H1 (cell line): Measurements from ENCODE around the gene POGLUT2. TPM values are rescaled to one million over a fixed set of nuclear protein-coding genes. Genes with fewer than 3 reads are reported as not detected.

Experiments used
- CTCF ChIA-PET: fragments of 300-600 bp; sonication (Branson Sonifier 250); formaldehyde crosslinking; loops from one replicate; lab custom pipeline; 2021; ENCODE audit not compliant: partially characterized antibody; lab: Charles Lee
- POLR2A ChIA-PET: fragments of 300-600 bp; sonication (Branson Sonifier 250); formaldehyde crosslinking; loops from one replicate; lab custom pipeline; 2021; ENCODE audit warnings: inconsistent platforms; ENCODE audit not compliant: partially characterized antibody; lab: Charles Lee
- DNase-seq, 2 experiments: peaks; one replicate each; pipeline versions ENCODE4 v3.0.0 to v3.0.0-alpha.2; 2010 to 2022; ENCODE audit warnings: low spot score in 2 of 2, low read depth in 1 of 2, mixed read lengths in 1 of 2
- FAIRE-seq: peaks from 2 replicates; lab custom pipeline; 2011; peaks lifted over from hg19 to GRCh38; lab: Jason Lieb, UNC
- H2AFZ ChIP-seq: 2 replicates; pipeline ENCODE4 v1.8.1; 2012; ENCODE audit warnings: low read length, inconsistent platforms
- H2AK5ac ChIP-seq: 2 replicates; pipeline ENCODE4 v1.6.1; 2013; ENCODE audit warnings: low read depth, low read length
- H2BK120ac ChIP-seq: replicated peaks from 2 replicates; pipeline ENCODE3; 2013; ENCODE audit warnings: low read depth, low read length, inconsistent platforms
- H2BK12ac ChIP-seq: 2 replicates; pipeline ENCODE4 v1.6.1; 2013; ENCODE audit warnings: low read depth, low read length
- H2BK15ac ChIP-seq: 2 replicates; pipeline ENCODE4 v1.6.1; 2013; ENCODE audit warnings: low read length
- H2BK20ac ChIP-seq: 2 replicates; pipeline ENCODE4 v1.6.1; 2013; ENCODE audit warnings: low read length
- H2BK5ac ChIP-seq: 2 replicates; pipeline ENCODE4 v1.6.1; 2013; ENCODE audit warnings: low read depth, low read length
- H3K14ac ChIP-seq: 2 replicates; pipeline ENCODE4 v1.6.1; 2013; ENCODE audit warnings: inconsistent platforms; ENCODE audit not compliant: insufficient read length
- H3K18ac ChIP-seq: 2 replicates; pipeline ENCODE4 v1.6.1; 2013; ENCODE audit warnings: low read length; ENCODE audit errors: extremely low read depth
- H3K23ac ChIP-seq: 2 replicates; pipeline ENCODE4 v1.6.1; 2013; ENCODE audit warnings: inconsistent platforms; ENCODE audit not compliant: insufficient read length
- H3K23me2 ChIP-seq: 2 replicates; pipeline ENCODE4 v1.6.1; 2013; ENCODE audit warnings: low read depth, low read length
- H3K27ac ChIP-seq: 2 replicates; pipeline ENCODE4 v1.6.1; 2011; ENCODE audit warnings: low read depth, low read length, inconsistent platforms
- H3K27me3 ChIP-seq, 4 experiments: replicated peaks in 1 of 4; 1 replicate in 1 of 4; 2 replicates in 3 of 4; pipeline versions ENCODE4 v1.6.1 to v1.8.1; 2011 to 2013; ENCODE audit warnings: low read length in 3 of 4, mild to moderate bottlenecking in 3 of 4, inconsistent platforms in 2 of 4, mixed read lengths in 2 of 4, moderate library complexity in 1 of 4; ENCODE audit not compliant: control insufficient read depth in 3 of 4, insufficient read depth in 3 of 4; ENCODE audit errors: extremely low read depth in 1 of 4
- H3K36me3 ChIP-seq, 4 experiments: 2 replicates each; pipeline versions ENCODE4 v1.6.1 to v1.8.1; 2011 to 2013; ENCODE audit warnings: mild to moderate bottlenecking in 4 of 4, low read length in 3 of 4, moderate library complexity in 2 of 4, control low read depth in 1 of 4, inconsistent platforms in 1 of 4; ENCODE audit not compliant: insufficient read depth in 4 of 4, control insufficient read depth in 2 of 4
- H3K4ac ChIP-seq: replicated peaks from 2 replicates; pipeline ENCODE3; 2013; ENCODE audit warnings: low read length, low read depth, mixed read lengths, inconsistent platforms; ENCODE audit not compliant: insufficient read length
- H3K4me1 ChIP-seq, 4 experiments: replicated peaks in 1 of 4; 1 replicate in 1 of 4; 2 replicates in 3 of 4; pipeline versions ENCODE4 v1.6.1 to v1.8.1; 2011 to 2013; ENCODE audit warnings: low read length in 3 of 4, inconsistent platforms in 2 of 4, mixed read lengths in 1 of 4; ENCODE audit not compliant: insufficient read depth in 4 of 4, control insufficient read depth in 3 of 4
- H3K4me2 ChIP-seq, 2 experiments: 2 replicates each; pipeline versions ENCODE4 v1.6.1 to v1.8.1; 2011 to 2013; ENCODE audit warnings: low read depth in 2 of 2, low read length in 2 of 2, control low read depth in 1 of 2, inconsistent platforms in 1 of 2, mild to moderate bottlenecking in 1 of 2; ENCODE audit not compliant: insufficient read depth in 1 of 2
- H3K4me3 ChIP-seq, 4 experiments: fragments of 200-600, 300-600 bp in 1 of 4; sonication (generic), shearing (Covaris generic), sonication (Bioruptor Twin) in 1 of 4; 2 replicates each; pipeline versions ENCODE4 v1.5.1 to v1.8.1; 2011 to 2016; ENCODE audit warnings: low read length in 4 of 4, low read depth in 3 of 4, control low read depth in 2 of 4, inconsistent platforms in 2 of 4, mild to moderate bottlenecking in 2 of 4, mixed read lengths in 1 of 4, moderate library complexity in 1 of 4; ENCODE audit not compliant: insufficient read depth in 2 of 4; ENCODE audit errors: extremely low read depth in 1 of 4
- H3K56ac ChIP-seq: replicated peaks from 2 replicates; pipeline ENCODE3; 2013; ENCODE audit warnings: low read depth, mild to moderate bottlenecking, mixed read lengths, low read length, inconsistent platforms; ENCODE audit not compliant: insufficient read length
- H3K79me1 ChIP-seq: 2 replicates; pipeline ENCODE4 v1.6.1; 2013; ENCODE audit warnings: low read depth, low read length, control low read depth
- H3K79me2 ChIP-seq, 2 experiments: 2 replicates each; pipeline versions ENCODE4 v1.6.1 to v1.8.1; 2012 to 2013; ENCODE audit warnings: low read length in 2 of 2, mild to moderate bottlenecking in 2 of 2, inconsistent platforms in 1 of 2; ENCODE audit not compliant: insufficient read depth in 2 of 2, control insufficient read depth in 1 of 2
- H3K9ac ChIP-seq, 4 experiments: replicated peaks in 1 of 4; 1 replicate in 1 of 4; 2 replicates in 3 of 4; pipeline versions ENCODE4 v1.6.1 to v1.8.1; 2011 to 2013; ENCODE audit warnings: low read depth in 3 of 4, low read length in 3 of 4, control low read depth in 2 of 4, mild to moderate bottlenecking in 2 of 4, moderate library complexity in 2 of 4, inconsistent platforms in 1 of 4; ENCODE audit errors: extremely low read depth in 1 of 4
- H3K9me3 ChIP-seq, 2 experiments: 2 replicates each; pipeline versions ENCODE4 v1.6.1 to v1.8.1; 2012 to 2013; ENCODE audit warnings: mild to moderate bottlenecking in 2 of 2, moderate library complexity in 2 of 2, control low read depth in 1 of 2, inconsistent platforms in 1 of 2, low read depth in 1 of 2, low read length in 1 of 2, mixed read lengths in 1 of 2; ENCODE audit not compliant: insufficient read depth in 2 of 2
- H4K20me1 ChIP-seq, 2 experiments: replicated peaks in 1 of 2; 2 replicates each; pipeline versions ENCODE3 to v1.8.1; 2011 to 2013; ENCODE audit warnings: inconsistent platforms in 2 of 2, low read length in 2 of 2, mild to moderate bottlenecking in 1 of 2; ENCODE audit not compliant: insufficient read depth in 2 of 2, control insufficient read depth in 1 of 2
- H4K5ac ChIP-seq: 2 replicates; pipeline ENCODE4 v1.6.1; 2013; ENCODE audit warnings: low read length, low read depth, mixed read lengths, inconsistent platforms; ENCODE audit not compliant: insufficient read length
- H4K8ac ChIP-seq: 2 replicates; pipeline ENCODE4 v1.8.0; 2013; ENCODE audit warnings: mild to moderate bottlenecking, moderate library complexity, low read length, inconsistent platforms; ENCODE audit not compliant: insufficient read depth; ENCODE audit errors: extremely low read depth
- H4K91ac ChIP-seq: replicated peaks from 2 replicates; pipeline ENCODE3; 2013; ENCODE audit warnings: low read length, mixed read lengths, inconsistent platforms; ENCODE audit not compliant: insufficient read length
- ASH2L ChIP-seq: fragments of 200-600, 300-600 bp; sonication (generic); IDR thresholded peaks from one replicate; pipeline ENCODE4 v1.7.1; 2017; ENCODE audit warnings: low read length
- CBX5 ChIP-seq: fragments of 300-800, 300-1000 bp; sonication (generic); IDR thresholded peaks from 2 replicates; pipeline ENCODE4 v1.7.1; 2016; ENCODE audit warnings: antibody characterized with exemption, low read length, low read depth
- CEBPB ChIP-seq: IDR thresholded peaks from 2 replicates; pipeline ENCODE4 v1.6.1; 2012; ENCODE audit warnings: low read depth, low read length
- CHD1 ChIP-seq: IDR thresholded peaks from 2 replicates; pipeline ENCODE4 v1.6.1; 2012; ENCODE audit warnings: low read depth, low read length, improper control_type of control experiment
- HDAC6 ChIP-seq: IDR thresholded peaks from one replicate; pipeline ENCODE4 v1.7.1; 2012; ENCODE audit warnings: low read depth, mild to moderate bottlenecking, inconsistent platforms, low read length, moderate library complexity
- MAFK ChIP-seq: IDR thresholded peaks from 2 replicates; pipeline ENCODE4 v1.6.1; 2012; ENCODE audit warnings: low read depth, mild to moderate bottlenecking, improper control_type of control experiment, low read length
- RXRA ChIP-seq: IDR thresholded peaks from 2 replicates; pipeline ENCODE4 v1.6.1; 2011; ENCODE audit warnings: low read depth, mild to moderate bottlenecking, low read length, moderate library complexity; ENCODE audit not compliant: insufficient read depth
- SIRT6 ChIP-seq: IDR thresholded peaks from one replicate; pipeline ENCODE4 v1.7.1; 2012; ENCODE audit warnings: low read length, inconsistent platforms
- TEAD4 ChIP-seq: IDR thresholded peaks from 2 replicates; pipeline ENCODE4 v1.6.1; 2012; ENCODE audit warnings: low read depth, low read length, inconsistent platforms, mixed read lengths
- WGBS, 2 experiments: shearing (Covaris generic) in 1 of 2; methylation state at CpG; one replicate each; pipeline versions ENCODE4 v1.1.6 to v1.1.7; 2013 to 2015; ENCODE audit warnings: low lambda C conversion rate in 2 of 2, mixed read lengths in 2 of 2, inconsistent platforms in 1 of 2, low coverage in 1 of 2, missing lambda C conversion rate in 1 of 2; ENCODE audit not compliant: insufficient replicate concordance in 2 of 2, insufficient coverage in 1 of 2, insufficient read length in 1 of 2; ENCODE audit errors: extremely low coverage in 1 of 2, missing lambda C conversion rate in 1 of 2; 5-methylcytosine and 5-hydroxymethylcytosine counted together
- polyA plus RNA-seq, 7 experiments: library from polyadenylated mRNA; depleted of rRNA in 3 of 7; stranded (reverse) in 5 of 7; unstranded in 2 of 7; fragments of >200 nt in 5 of 7; fragments of 200-250 nt in 2 of 7; gene quantifications; 1 replicate in 5 of 7; 2 replicates in 1 of 7; 4 replicates in 1 of 7; pipeline versions ENCODE4 v1.2.1 to v1.2.3, GENCODE V29; 2011 to 2013; ENCODE audit warnings: missing spikeins in 2 of 7, mixed read lengths in 2 of 7
- total RNA-seq: library from RNA; stranded (reverse); fragmentation: NEBNext Ultra II Directional; extraction: Animal tissue kit (Norgen Biotek cat#: 25700); gene quantifications from 2 replicates; pipeline ENCODE4 v1.2.1, GENCODE V29; 2021
- TF ChIP-seq, protein P1 (sequence below): IDR thresholded peaks from 2 replicates; pipeline ENCODE4 v1.6.1; 2012; ENCODE audit warnings: low read length, inconsistent platforms
- TF ChIP-seq, protein P2 (sequence below), 3 experiments: IDR thresholded peaks; 1 replicate in 2 of 3; 2 replicates in 1 of 3; pipeline versions ENCODE4 v1.5.1 to v1.6.1; 2011; ENCODE audit warnings: low read length in 3 of 3, mild to moderate bottlenecking in 3 of 3, inconsistent platforms in 2 of 3, low read depth in 1 of 3, moderate library complexity in 1 of 3; ENCODE audit not compliant: insufficient read depth in 1 of 3; ENCODE audit errors: control extremely low read depth in 1 of 3

Gene POGLUT2
- total and polyA plus RNA-seq, 2 of the 8 experiments (the other 6 are each of a cell fraction or from before 2014, with no cell fraction given) = 9.9 to 22.3 TPM

DNA sequence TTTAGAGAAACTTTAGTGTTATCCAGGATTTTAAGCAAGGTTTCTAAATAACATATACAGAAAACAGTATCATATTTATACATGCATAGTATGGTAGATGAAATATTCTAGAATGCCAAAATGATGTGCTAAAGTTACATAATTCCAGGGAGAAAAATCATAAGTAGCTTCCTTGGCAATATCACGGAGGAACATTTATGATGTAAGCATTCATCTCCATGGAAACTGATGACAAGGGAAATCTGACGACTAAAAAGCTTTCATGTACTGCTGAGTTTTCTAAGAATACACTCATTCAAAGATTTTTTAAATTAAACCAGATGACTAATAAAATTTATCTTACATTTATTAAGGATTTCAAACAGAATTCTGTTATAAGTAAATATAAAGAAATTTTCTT, 29.9 kb downstream of the POGLUT2 start:
- no peak overlapping the region for H4K8ac ChIP-seq
- no peaks in the 10 kb centered on the region for H3K79me2 ChIP-seq
- ChIA-PET CTCF (interaction anchor here (0.7 to 0.8 kb wide), 2 partner anchors 31 to 80 kb away, joined by 3 read pairs; no protein-coding TSS in a partner anchor), POLR2A (no interaction called here)
- no peak overlapping the region for H2BK12ac ChIP-seq
- H3K4me2 ChIP-seq = no peak overlapping the region
- no peak overlapping the region for H2BK120ac ChIP-seq
- no peak overlapping the region for H4K5ac ChIP-seq
- no peak overlapping the region for H3K14ac ChIP-seq
- no peak overlapping the region for H2BK15ac ChIP-seq
- H3K23me2 ChIP-seq = peaks cover 5% of the 10 kb centered on the region
- no peak overlapping the region for H3K18ac ChIP-seq
- H3K27me3 ChIP-seq = peaks cover 0 to 13% (median 7%) of the 10 kb centered on the region in 4 experiments; a peak in 4 of 7 replicates
- H3K4me1 ChIP-seq = peaks cover 0 to 3% (median 1%) of the 10 kb centered on the region in 4 experiments; a peak in 2 of 7 replicates
- peaks cover 0 to 2% of the 10 kb centered on the region in 2 experiments for H4K20me1 ChIP-seq
- H3K23ac ChIP-seq = no peak overlapping the region
- peaks cover 0 to 6% (median 0%) of the 10 kb centered on the region in 4 experiments; a peak in 2 of 8 replicates for H3K36me3 ChIP-seq
- DNase-seq (no peak), FAIRE-seq (no peak)
- H3K4ac ChIP-seq = no peak overlapping the region
- no peak overlapping the region for H3K27ac ChIP-seq
- H3K9ac ChIP-seq = no peak overlapping the region
- no peak overlapping the region for H2AK5ac ChIP-seq
- H3K56ac ChIP-seq = no peak overlapping the region
- no peak overlapping the region for H2BK5ac ChIP-seq
- 95% methylated on average over 2 of the region's 2 CpGs; no CpG with 5 or more reads in 1 of the 2 experiments for WGBS, 2 experiments
- no peaks in the 10 kb centered on the region for H3K9me3 ChIP-seq
- H2BK20ac ChIP-seq = no peak overlapping the region
- H2AFZ ChIP-seq = no peak overlapping the region
- H3K4me3 ChIP-seq = no peak overlapping the region
- no peak overlapping the region for H4K91ac ChIP-seq
- no peaks in the 10 kb centered on the region for H3K79me1 ChIP-seq
- TF ChIP-seq CBX5 (no peak), SIRT6 (no peak), TEAD4 (no peak), ASH2L (no peak), MAFK (no peak), RXRA (no peak), CHD1 (no peak), HDAC6 (no peak), CEBPB (no peak)
- TF ChIP-seq, protein P1, sequence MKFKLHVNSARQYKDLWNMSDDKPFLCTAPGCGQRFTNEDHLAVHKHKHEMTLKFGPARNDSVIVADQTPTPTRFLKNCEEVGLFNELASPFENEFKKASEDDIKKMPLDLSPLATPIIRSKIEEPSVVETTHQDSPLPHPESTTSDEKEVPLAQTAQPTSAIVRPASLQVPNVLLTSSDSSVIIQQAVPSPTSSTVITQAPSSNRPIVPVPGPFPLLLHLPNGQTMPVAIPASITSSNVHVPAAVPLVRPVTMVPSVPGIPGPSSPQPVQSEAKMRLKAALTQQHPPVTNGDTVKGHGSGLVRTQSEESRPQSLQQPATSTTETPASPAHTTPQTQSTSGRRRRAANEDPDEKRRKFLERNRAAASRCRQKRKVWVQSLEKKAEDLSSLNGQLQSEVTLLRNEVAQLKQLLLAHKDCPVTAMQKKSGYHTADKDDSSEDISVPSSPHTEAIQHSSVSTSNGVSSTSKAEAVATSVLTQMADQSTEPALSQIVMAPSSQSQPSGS = no peak
- TF ChIP-seq, protein P2, sequence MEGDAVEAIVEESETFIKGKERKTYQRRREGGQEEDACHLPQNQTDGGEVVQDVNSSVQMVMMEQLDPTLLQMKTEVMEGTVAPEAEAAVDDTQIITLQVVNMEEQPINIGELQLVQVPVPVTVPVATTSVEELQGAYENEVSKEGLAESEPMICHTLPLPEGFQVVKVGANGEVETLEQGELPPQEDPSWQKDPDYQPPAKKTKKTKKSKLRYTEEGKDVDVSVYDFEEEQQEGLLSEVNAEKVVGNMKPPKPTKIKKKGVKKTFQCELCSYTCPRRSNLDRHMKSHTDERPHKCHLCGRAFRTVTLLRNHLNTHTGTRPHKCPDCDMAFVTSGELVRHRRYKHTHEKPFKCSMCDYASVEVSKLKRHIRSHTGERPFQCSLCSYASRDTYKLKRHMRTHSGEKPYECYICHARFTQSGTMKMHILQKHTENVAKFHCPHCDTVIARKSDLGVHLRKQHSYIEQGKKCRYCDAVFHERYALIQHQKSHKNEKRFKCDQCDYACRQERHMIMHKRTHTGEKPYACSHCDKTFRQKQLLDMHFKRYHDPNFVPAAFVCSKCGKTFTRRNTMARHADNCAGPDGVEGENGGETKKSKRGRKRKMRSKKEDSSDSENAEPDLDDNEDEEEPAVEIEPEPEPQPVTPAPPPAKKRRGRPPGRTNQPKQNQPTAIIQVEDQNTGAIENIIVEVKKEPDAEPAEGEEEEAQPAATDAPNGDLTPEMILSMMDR (IDR thresholded peaks at IDR 0.05; ENCODE audit: control extremely low read depth in 1 of 3, insufficient read depth in 1 of 3, low read depth in 1 of 3, low read length in 3 of 3) = no peak
